ENCODE measurements around the gene CD59.
"Not testable (repeated sequence)": the region's sequence is repeated elsewhere in the genome, so short reads cannot be mapped to it uniquely, and the experiment has no call there.

The CD59 gene

DNA sequence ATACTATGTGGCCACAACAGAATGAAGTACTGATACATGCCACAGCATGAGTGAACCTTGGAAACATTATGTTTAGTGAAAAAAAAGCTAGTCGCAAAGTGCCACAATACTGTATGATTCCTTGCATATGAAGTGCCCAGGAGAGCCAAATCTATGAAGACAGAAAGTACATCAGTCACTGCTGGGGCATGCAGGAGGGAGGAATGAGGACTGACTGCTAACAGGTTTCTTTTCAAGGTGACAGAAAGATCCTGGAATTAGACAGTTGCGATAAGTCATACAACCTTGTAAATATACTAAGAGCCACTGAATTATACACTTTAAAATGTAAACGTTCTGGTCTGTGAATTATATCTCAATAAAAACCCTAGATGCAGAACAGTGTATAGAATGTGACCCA, 23.8 kb downstream of the CD59 start:
- DNase-seq (ENCODE audit: extremely low read depth, low read depth): no peak
- TF ChIP-seq, protein P1, sequence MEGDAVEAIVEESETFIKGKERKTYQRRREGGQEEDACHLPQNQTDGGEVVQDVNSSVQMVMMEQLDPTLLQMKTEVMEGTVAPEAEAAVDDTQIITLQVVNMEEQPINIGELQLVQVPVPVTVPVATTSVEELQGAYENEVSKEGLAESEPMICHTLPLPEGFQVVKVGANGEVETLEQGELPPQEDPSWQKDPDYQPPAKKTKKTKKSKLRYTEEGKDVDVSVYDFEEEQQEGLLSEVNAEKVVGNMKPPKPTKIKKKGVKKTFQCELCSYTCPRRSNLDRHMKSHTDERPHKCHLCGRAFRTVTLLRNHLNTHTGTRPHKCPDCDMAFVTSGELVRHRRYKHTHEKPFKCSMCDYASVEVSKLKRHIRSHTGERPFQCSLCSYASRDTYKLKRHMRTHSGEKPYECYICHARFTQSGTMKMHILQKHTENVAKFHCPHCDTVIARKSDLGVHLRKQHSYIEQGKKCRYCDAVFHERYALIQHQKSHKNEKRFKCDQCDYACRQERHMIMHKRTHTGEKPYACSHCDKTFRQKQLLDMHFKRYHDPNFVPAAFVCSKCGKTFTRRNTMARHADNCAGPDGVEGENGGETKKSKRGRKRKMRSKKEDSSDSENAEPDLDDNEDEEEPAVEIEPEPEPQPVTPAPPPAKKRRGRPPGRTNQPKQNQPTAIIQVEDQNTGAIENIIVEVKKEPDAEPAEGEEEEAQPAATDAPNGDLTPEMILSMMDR (IDR thresholded peaks at IDR 0.05; ENCODE audit: low read depth, low read length): no peak

DNA sequence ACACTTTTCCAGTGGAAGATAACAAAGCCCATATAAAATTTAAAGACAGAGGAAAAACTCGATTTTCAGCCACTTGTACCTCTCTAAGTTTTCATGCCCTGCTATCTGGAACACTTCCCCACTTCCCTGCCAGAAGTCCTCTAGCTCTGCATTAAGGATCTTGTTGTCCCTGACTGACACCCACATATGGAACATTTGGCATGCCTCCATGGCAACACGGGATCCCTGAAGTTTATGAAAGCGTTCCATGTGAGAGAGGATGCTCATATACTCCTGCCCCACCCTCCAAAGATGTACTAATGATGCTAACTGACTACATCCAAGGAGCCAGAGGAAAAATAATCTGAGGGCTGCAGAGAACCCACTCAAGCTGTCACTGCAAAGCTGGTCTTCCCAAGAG, 26.8 kb downstream of the CD59 start:
- TF ChIP-seq, protein P1 (IDR thresholded peaks at IDR 0.05; ENCODE audit: low read depth, low read length): no peak
- DNase-seq (ENCODE audit: extremely low read depth, low read depth): no peak

DNA sequence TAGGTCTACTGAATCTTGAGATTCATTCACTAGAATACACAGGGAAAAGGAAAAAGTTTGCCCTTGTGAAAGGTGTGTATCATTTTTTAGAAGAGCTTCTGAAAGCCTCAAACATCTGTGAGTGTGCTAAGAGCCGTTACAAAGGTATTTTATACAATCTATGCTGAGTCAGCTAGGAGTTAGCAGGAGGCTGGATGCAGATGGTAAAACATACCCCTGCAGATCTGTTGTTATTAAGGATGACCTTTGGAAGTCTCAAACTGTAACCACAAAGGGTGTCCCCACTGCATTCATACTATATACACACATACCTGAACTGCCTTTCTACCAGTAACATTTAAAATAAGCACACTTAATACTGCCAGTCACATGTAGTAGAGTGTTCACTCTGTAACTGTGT, 27.2 kb downstream of the CD59 start:
- TF ChIP-seq, protein P1 (IDR thresholded peaks at IDR 0.05; ENCODE audit: low read depth, low read length): no peak
- no peak for DNase-seq (ENCODE audit: extremely low read depth, low read depth)

DNA sequence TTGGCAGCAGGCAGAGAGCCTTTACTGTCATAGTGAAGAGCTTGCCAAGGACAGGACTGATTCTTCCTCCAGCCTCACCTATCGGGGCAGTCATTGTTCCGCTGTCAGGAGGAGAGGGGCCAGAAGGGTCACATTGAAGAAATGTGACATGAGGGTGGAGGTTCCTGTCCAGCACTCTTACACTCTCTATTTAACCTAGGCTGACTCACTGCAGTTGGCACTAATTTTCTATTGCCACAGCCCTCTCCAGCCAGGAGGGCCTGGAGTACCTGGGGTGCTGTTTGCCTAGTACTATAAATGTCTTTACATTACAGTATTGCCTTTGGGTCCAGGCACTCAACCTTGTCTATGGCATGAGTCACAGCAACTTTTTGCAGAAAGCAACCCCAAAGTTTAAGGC, 28.4 kb downstream of the CD59 start:
- not testable (repeated sequence) for DNase-seq (ENCODE audit: extremely low read depth, low read depth)

DNA sequence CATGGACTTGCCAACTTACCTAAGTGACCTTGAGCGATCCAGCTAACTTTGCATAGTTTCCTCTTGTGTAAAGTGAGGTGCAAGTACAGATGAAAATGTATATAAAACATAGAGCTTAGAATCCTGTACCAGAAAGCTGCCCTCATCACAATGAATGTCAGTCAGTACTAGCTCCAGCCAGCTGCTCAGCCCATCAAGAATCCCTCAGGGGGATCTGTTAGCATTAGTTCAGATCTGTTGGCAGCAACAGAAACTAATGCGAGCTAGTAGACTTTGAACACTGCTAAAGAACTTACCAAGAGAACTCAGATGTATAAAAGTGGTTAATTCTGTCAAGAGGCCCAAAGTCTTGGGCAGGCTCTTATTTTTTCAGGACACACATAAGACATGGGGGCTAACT, 29.3 kb downstream of the CD59 start:
- DNase-seq (ENCODE audit: extremely low read depth, low read depth): no peak
- TF ChIP-seq, protein P1 (IDR thresholded peaks at IDR 0.05; ENCODE audit: low read depth, low read length): no peak

DNA sequence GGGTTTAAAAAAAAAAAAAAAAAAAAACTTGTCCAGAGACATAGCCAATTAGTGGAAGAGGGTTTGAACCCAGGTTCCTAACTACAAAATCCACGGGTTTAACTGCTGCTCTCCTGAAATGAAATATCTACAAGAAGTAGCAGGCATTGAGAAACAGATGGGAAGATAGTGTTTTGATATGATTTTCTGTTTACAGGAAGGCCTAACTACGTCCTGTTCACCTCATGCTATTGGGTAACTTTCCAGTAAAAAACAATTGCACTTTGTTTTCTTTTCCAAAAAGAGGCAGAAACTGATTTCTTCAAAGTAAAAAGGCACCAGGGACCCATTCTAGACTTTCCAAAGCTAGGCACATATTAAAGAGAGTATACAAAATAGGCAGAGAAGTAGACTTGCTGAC, 29.7 kb downstream of the CD59 start:
- DNase-seq (ENCODE audit: extremely low read depth, low read depth): no peak
- TF ChIP-seq, protein P1 (IDR thresholded peaks at IDR 0.05; ENCODE audit: low read depth, low read length): no peak

DNA sequence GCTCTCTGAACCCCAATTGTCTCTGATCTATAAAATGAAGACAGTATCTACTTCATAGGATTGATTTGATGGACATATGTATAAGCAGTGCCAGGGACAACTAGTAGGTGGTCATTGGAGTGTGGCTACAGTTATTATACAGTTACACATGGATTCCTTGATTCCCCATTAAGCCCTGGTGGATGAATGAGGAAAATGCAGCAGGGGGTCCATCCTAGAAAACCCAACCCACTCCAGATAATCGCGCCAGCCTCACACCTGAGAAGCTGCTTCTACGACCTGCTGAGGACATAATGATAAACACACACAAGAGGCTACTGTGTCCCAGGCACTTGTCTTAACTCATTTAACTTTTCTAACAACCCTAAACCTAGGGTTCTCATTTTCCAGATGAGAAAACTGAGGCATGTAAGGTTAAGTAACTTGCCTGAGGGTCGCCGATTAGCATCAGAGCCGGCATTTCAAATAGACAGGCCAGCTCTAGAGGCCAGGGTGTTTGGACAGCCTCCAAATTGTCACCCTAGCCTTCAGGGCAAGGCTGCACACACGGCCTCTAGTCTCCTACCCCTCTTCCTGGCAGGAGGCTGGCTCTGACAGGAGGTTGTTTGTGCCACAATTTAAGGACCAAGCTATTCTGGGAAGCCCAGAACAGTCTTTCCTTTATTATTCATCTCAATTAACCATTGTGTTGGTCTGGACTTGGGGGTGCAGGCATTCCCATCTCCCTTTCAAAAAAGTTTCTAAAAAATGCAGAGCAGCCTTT, 31.8 kb downstream of the CD59 start:
- no peak for DNase-seq (ENCODE audit: extremely low read depth, low read depth)

More for the DNA sequence above, 31.8 kb downstream of the CD59 start:
- TF ChIP-seq, protein P1 (IDR thresholded peaks at IDR 0.05; ENCODE audit: low read depth, low read length): no peak

Measured in AG09319 (cell line).